ENCODE measurements around the gene TAB3.

The TAB3 gene

DNA sequence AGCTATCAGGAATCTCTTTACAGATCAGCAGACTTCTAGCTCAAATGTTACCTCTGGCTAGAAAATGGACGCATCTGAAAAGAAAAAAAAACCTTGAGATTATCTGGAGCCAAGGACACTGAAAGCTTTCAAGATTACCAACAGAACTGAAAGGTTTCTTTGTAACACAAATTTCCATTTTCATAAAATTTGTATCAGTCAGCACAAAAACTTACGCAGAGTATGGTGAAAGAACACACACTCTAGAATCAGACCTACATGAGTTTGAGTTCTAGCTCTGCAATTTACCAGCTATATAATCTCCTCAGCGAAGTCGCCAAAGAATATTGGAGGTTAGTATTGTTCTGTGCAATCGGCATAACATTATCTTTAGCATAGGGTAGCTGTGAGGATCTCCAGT lies 1.8 kb downstream of the TAB3 start:
- DNase-seq (ENCODE audit: low read depth) = no peak

DNA sequence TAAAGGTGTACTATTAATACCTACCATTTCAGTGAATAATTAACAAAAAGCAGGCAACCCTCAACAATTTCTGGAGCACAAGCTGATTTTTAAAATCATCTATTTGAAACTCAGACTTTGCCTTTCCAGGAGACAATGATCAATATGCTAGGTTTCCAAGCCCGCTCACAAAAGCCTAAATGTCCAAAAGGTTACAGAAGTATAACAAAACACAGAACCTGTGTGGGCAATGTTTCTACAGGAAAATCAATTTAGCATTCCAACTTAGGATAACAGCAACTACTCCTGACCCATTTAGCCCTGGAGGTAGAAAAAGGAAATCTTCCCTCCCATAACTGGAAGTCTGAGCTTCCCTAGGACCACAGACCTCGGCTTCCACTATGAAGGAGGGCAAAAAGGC lies 3.9 kb downstream of the TAB3 start:
- DNase-seq (ENCODE audit: low read depth) = no peak

DNA sequence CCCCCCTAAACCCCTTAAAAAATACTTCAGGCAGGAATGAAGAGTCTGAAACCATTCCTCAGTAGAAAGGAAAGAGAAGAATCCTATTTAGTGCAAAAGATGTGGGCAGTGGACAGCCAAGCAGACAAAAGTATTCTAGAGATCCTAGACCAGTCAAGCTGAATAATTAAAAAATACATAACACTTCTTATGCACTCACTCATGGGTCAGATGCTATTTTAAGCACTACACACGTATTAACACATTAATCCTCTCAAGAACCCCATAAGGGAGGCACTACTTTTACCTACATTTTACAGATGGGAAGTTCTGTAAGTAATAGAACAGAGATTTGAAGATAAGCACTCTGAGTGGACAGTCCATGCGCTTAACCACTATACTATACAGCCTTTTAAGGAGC lies 5.9 kb downstream of the TAB3 start:
- no peak for DNase-seq (ENCODE audit: low read depth)

DNA sequence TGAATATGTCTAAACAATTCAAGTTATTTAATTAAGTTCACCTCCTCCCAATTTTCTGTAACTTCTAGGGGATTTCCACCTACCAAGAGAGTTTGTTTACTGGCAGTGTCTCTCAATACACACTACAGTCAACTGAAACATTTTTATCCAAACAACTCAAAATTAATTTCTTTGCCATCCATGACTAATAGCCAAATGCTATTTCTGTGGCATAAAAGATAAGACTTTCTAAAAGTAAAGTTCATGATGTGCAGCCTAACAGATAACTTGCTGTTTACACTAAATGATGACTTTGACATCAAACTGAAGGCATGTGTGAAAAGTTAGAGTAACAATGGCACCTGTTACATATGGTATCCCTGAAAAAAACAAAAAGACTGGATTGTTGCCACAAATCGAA lies 7.3 kb downstream of the TAB3 start:
- no peak for DNase-seq (ENCODE audit: low read depth)

- no peak for DNase-seq (ENCODE audit: low read depth)
Observed at GRCh38 chrX:30881390-30881789, 7.7 kb downstream of the TAB3 start.

- no peak for DNase-seq (ENCODE audit: low read depth)
Observed at GRCh38 chrX:30880058-30880457, 9.0 kb downstream of the TAB3 start.

GRCh38 chrX:30876367-30876766 lies 12.7 kb downstream of the TAB3 start:
- DNase-seq (ENCODE audit: low read depth) = no peak

GRCh38 chrX:30875957-30876356 lies 13.1 kb downstream of the TAB3 start:
- DNase-seq (ENCODE audit: low read depth) = peak; percentile 60

GRCh38 chrX:30874851-30875250 lies 14.2 kb downstream of the TAB3 start:
- DNase-seq (ENCODE audit: low read depth) = no peak

- DNase-seq (ENCODE audit: low read depth) = no peak
Observed at GRCh38 chrX:30870572-30870971, 18.5 kb downstream of the TAB3 start.

- no peak for DNase-seq (ENCODE audit: low read depth)
Observed at GRCh38 chrX:30865612-30866011, 23.4 kb downstream of the TAB3 start.

- no peak for DNase-seq (ENCODE audit: low read depth)
Observed at GRCh38 chrX:30865015-30865414, 24.0 kb downstream of the TAB3 start.

- no peak for DNase-seq (ENCODE audit: low read depth)
Observed at GRCh38 chrX:30864383-30864785, 24.7 kb downstream of the TAB3 start.

- DNase-seq (ENCODE audit: low read depth) = no peak
Observed at GRCh38 chrX:30863974-30864373, 25.1 kb downstream of the TAB3 start.

- DNase-seq (ENCODE audit: low read depth) = no peak
Observed at GRCh38 chrX:30858098-30858497, 31.0 kb downstream of the TAB3 start.

DNA sequence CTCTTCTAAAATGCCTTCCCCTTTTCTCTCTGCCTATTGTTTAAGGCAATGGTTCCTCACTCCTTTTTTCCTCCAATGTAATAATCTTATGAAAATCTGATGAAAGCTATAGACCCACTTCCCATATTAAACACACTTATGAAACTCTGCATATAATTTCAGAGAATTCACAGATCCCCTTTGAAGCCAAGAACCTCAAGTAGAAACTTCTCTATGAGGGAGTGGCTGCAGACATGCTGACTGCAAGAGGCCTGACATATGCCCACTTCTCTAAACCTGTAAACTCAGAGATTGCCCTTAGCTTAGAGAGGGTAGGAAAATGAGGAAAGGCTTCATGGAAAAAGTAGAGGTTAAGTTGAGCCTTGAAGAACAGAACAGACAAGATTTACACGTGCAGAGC lies 37.6 kb downstream of the TAB3 start:
- no peak for DNase-seq (ENCODE audit: low read depth)

DNA sequence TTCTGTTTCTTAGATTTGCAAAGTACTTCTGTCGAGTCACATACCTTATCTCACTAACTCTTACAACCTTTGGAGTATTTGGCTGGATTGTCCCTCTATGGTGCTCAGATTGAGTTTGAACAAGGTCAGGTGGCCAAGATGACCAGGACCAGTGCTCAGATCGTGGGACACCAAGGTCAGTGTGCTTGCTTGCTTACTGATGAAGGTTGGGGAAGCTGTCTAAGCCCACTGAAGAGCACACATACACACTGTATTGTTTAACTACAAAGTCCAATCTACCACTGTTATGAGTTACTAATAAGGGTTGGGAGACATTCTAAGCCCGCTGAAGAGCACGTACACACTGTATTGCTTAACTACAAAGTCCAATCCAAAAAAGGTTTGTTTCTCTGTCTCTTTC lies 53.7 kb downstream of the TAB3 start:
- DNase-seq (ENCODE audit: low read depth) = no peak

DNA sequence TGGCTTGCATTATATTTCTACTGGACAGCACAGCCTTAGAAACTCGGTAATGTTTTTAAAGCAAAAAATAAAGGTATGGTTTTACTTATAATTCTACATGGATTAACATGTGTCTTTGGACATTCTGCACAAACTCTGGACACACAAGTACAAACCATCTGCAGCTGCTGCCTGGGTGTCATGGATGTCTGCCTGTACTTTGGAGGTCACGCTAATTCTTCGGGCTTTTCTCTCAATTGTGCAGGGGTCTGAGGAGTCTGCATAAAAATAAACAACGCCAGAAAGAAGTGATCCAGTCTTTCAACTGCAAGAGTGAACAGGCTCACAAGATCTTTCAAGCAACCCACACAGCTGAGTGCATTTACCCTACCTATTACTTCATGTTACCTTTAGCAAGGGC lies 55.2 kb downstream of the TAB3 start:
- DNase-seq (ENCODE audit: low read depth) = no peak

DNA sequence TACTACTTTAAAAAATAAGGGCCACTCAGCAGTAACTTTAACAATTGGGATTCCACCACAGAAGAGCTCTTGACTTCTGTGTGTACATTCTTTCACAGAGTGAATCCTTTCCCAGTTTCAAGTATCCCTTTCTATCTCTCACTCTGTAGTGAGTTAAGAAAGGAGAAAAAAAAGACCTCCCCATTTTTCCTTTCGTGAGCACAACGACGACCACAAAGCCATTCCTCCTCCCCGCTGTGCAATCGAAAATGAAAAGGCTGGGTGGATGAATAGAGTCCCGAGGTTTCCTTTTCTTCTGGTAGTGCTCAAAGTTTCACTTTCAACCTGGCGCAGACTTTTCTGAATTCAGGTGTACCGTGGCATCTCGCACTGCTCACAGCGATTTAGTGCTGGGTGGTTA lies 58.0 kb downstream of the TAB3 start:
- no peak for DNase-seq (ENCODE audit: low read depth)

DNA sequence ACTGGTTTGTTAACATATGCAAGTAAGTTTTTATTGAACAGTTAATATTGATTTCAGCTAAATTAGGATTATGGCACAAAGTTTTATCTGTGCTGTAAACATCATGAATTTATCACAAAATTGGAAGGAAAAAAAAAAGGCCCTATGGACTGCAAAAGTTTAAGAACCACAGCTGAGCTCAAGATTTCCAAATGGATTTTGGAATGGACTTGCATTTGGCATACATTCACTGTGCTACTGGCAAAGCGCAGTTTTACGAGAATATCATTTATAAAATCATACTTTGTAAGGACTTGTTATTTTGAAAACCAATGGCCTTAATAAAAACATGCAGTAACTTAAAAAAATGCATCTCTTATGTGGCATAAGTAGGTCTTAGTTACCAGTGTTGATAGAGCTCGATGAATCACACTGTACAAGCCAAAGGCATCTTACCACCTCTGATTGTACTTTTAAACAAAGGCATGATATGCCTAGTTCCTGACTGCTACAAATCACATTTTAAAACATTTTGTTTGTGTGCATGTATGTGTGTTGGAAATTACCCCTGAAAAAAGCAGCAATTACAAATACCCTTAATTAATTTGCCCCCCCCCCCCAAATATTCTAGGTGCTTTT lies 58.6 kb downstream of the TAB3 start:
- no peak for DNase-seq (ENCODE audit: low read depth)

- no peak for DNase-seq (ENCODE audit: low read depth)
Observed at GRCh38 chrX:30824275-30824674, 64.8 kb downstream of the TAB3 start.

DNA sequence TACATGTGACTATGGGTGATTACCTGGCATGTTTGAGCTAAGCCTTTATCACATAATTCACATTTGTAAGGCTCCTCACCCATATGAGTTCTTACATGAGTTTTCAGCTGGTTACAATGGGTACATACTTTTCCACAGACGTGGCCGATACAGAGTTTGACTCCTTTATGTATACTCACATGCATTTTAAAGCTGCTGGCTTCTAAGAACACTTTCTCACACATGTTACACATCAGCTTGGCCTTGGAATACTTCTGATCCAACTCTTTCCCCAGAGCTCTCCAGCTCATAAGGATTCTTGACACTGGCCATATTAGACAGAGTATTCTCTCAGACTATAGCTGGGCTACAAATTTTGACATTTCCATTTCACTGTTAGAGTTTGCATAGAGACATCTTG lies 66.3 kb downstream of the TAB3 start:
- DNase-seq (ENCODE audit: low read depth) = no peak

- no peak for DNase-seq (ENCODE audit: low read depth)
Observed at GRCh38 chrX:30822068-30822681, 66.9 kb downstream of the TAB3 start.

GRCh38 chrX:30821116-30821515 lies 67.9 kb downstream of the TAB3 start:
- no peak for DNase-seq (ENCODE audit: low read depth)
